Measurements from ENCODE around the gene MEIKIN. TPM values are rescaled to one million over a fixed set of nuclear protein-coding genes. Genes with fewer than 3 reads are reported as not detected.

The MEIKIN gene
- total RNA-seq, 1 donor from 2014 or later: not detected

- no peaks in the 10 kb centered on the region for H3K27me3 ChIP-seq
- H3F3A ChIP-seq (ENCODE audit: low read depth): no peaks in the 10 kb centered on the region
- no peak for DNase-seq (ENCODE audit: low spot score)
- H3K9me3 Mint-ChIP-seq: peaks cover 3% of the 10 kb centered on the region
- H3K4me3 ChIP-seq: no peak overlapping the region
- TF ChIP-seq CTCF (IDR thresholded peaks at IDR 0.05): no peak
- no peaks in the 10 kb centered on the region for H3K4me1 Mint-ChIP-seq
- no peak overlapping the region for H3K4me2 ChIP-seq
- no peaks in the 10 kb centered on the region for H3K4me1 ChIP-seq
- H3K27ac ChIP-seq: no peak overlapping the region
- H2AFZ ChIP-seq (replicated peaks): no peak overlapping the region
- no peaks in the 10 kb centered on the region for H3K36me3 ChIP-seq
- H3K36me3 Mint-ChIP-seq: peaks cover 4% of the 10 kb centered on the region
- H3K4me3 Mint-ChIP-seq: no peak overlapping the region
- no peaks in the 10 kb centered on the region for H3K27me3 Mint-ChIP-seq (ENCODE audit: insufficient read depth, low read depth)
- H3K9me3 ChIP-seq (ENCODE audit: low read depth): no peaks in the 10 kb centered on the region
- peaks cover 59% of the 10 kb centered on the region for H3K79me2 ChIP-seq (ENCODE audit: low read depth)
- H4K20me1 ChIP-seq (ENCODE audit: low read depth): peaks cover 21% of the 10 kb centered on the region
- H3K9ac ChIP-seq: no peak overlapping the region
- no peak overlapping the region for H3K27ac Mint-ChIP-seq
These were observed 170.7 kb downstream of the MEIKIN start for GRCh38 chr5:131774652-131775367.

GRCh38 chr5:131773805-131774204 lies 171.7 kb downstream of the MEIKIN start:
- Histone ChIP-seq H4K20me1 (ENCODE audit: low read depth) (peaks cover 27% of the 10 kb centered on the region), H2AFZ (replicated peaks) (no peak overlapping the region), H3K9me3 (ENCODE audit: low read depth) (no peaks in the 10 kb centered on the region), H3K27ac (no peak overlapping the region), H3K4me3 (no peak overlapping the region), H3K4me1 (no peaks in the 10 kb centered on the region), H3K79me2 (ENCODE audit: low read depth) (peaks cover 60% of the 10 kb centered on the region), H3K4me2 (no peak overlapping the region), H3K9ac (no peak overlapping the region), H3K36me3 (no peaks in the 10 kb centered on the region), H3K27me3 (no peaks in the 10 kb centered on the region), H3F3A (ENCODE audit: low read depth) (no peaks in the 10 kb centered on the region)
- DNase-seq (ENCODE audit: low spot score): no peak
- H3K27ac Mint-ChIP-seq: no peak overlapping the region
- no peaks in the 10 kb centered on the region for H3K4me1 Mint-ChIP-seq
- no peak overlapping the region for H3K4me3 Mint-ChIP-seq
- H3K9me3 Mint-ChIP-seq: peaks cover 5% of the 10 kb centered on the region
- no peak for TF ChIP-seq EZH2phosphoT487 (IDR thresholded peaks at IDR 0.05)
- no peak for TF ChIP-seq CTCF (IDR thresholded peaks at IDR 0.05)
- TF ChIP-seq EZH2 (IDR thresholded peaks at IDR 0.05): no peak
- H3K36me3 Mint-ChIP-seq: peaks cover 4% of the 10 kb centered on the region
- no peaks in the 10 kb centered on the region for H3K27me3 Mint-ChIP-seq (ENCODE audit: insufficient read depth, low read depth)

- H3K9ac ChIP-seq: no peak overlapping the region
- no peaks in the 10 kb centered on the region for H3K4me1 ChIP-seq
- peaks cover 27% of the 10 kb centered on the region for H4K20me1 ChIP-seq (ENCODE audit: low read depth)
- Mint-ChIP-seq H3K27me3 (ENCODE audit: insufficient read depth, low read depth) (no peaks in the 10 kb centered on the region), H3K9me3 (peaks cover 2% of the 10 kb centered on the region), H3K4me1 (no peaks in the 10 kb centered on the region), H3K27ac (no peak overlapping the region), H3K36me3 (peaks cover 7% of the 10 kb centered on the region), H3K4me3 (no peak overlapping the region)
- no peak overlapping the region for H2AFZ ChIP-seq (replicated peaks)
- no peak overlapping the region for H3K27ac ChIP-seq
- no peak overlapping the region for H3K4me2 ChIP-seq
- H3K4me3 ChIP-seq: no peak overlapping the region
- DNase-seq (ENCODE audit: low spot score): no peak
- H3K27me3 ChIP-seq: no peaks in the 10 kb centered on the region
- TF ChIP-seq CTCF (IDR thresholded peaks at IDR 0.05) (no peak), EZH2phosphoT487 (IDR thresholded peaks at IDR 0.05) (no peak), EZH2 (IDR thresholded peaks at IDR 0.05) (no peak)
- H3K79me2 ChIP-seq (ENCODE audit: low read depth): peaks cover 63% of the 10 kb centered on the region
- H3K36me3 ChIP-seq: no peaks in the 10 kb centered on the region
- no peaks in the 10 kb centered on the region for H3K9me3 ChIP-seq (ENCODE audit: low read depth)
- H3F3A ChIP-seq (ENCODE audit: low read depth): no peaks in the 10 kb centered on the region
These were observed 173.8 kb downstream of the MEIKIN start for GRCh38 chr5:131771692-131772091.
